GM21528 (cell line): ENCODE data around the gene ARL6IP6.

Source experiments
- ATAC-seq: cut with Tn5 transposase; IDR thresholded peaks from one replicate; pipeline ENCODE4 v1.9.1; 2021; ENCODE audit warnings: mild to moderate bottlenecking, moderate library complexity; ENCODE audit not compliant: unreplicated experiment, low FRiP score

The ARL6IP6 gene

GRCh38 chr2:152718076-152718908, at the start of gene ARL6IP6:
Gene ARL6IP6, plus strand, starts transcription at chr2:152718620. Its CDS starts 5 bp downstream, at chr2:152718625.
- ATAC-seq: peak; percentile 77

DNA sequence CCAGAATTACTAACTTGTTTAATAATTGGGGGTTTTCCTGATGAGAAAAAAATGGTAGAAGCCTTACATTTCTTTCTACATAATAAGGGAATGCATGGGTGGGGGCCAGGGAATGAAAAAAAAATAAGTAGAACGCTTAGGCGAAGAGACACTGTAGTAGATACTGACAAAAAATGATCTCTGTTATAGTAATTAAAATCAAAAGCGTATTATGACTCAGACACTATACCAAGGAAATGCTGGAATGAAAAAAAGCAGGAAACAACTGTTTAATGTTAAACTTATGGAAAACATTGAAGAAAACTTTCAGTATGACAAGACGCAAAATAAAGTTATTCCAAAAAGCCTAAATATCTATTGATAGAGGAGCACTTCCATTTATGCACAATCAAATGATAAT, 44.1 kb upstream of the ARL6IP6 start:
- no peak for ATAC-seq

GRCh38 chr2:152676461-152676860, 42.0 kb upstream of the ARL6IP6 start:
- ATAC-seq: no peak

- ATAC-seq: no peak
Observed at GRCh38 chr2:152678808-152679207, 39.6 kb upstream of the ARL6IP6 start.

- ATAC-seq: no peak
Observed at GRCh38 chr2:152682663-152683062, 35.8 kb upstream of the ARL6IP6 start.

DNA sequence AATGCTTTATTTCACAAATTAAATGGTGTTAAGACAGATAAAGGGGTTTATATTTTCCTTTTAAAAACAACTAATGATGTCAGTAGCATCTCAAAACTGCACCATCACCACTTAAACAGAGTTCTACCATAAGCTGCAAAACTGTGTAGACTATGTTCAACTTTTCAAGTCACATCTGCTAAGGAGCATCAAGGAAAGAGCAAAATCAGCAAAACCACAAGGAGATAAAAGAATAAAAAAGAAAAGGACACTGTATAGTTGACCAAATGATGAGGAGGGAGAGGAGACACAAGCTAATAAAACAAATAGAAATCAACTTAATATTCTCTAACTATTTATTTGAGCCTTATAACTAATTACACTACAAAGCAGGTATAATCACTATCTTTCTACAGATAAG, 35.0 kb upstream of the ARL6IP6 start:
- no peak for ATAC-seq

GRCh38 chr2:152686321-152686720, 32.1 kb upstream of the ARL6IP6 start:
- no peak for ATAC-seq

GRCh38 chr2:152693033-152693432, 25.4 kb upstream of the ARL6IP6 start:
- ATAC-seq: peak; percentile 86

DNA sequence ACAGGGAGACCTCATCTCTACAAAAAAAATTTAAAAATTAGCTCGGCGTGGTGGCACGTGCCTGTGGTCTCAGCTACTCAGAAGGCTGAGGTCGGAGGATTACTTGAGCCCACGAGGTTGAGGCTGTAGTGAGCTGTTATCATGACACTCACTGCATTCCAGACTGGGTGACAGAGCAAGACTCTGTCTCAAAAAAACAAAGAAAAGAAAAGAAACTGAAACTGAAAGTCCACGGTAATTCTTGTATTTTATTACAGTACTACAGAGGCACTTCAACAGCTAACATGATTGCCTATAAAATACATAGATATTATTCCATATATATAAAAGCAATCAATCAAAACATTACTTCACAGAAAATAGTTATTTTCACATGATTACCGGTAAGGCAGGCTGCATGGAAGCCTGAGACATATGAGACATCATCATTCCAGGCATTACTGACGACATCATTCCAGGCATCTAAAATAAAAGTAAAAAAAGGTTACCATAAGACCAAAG, 24.2 kb upstream of the ARL6IP6 start:
- peak; percentile 40 for ATAC-seq

GRCh38 chr2:152695763-152696162, 22.7 kb upstream of the ARL6IP6 start:
- ATAC-seq: no peak

DNA sequence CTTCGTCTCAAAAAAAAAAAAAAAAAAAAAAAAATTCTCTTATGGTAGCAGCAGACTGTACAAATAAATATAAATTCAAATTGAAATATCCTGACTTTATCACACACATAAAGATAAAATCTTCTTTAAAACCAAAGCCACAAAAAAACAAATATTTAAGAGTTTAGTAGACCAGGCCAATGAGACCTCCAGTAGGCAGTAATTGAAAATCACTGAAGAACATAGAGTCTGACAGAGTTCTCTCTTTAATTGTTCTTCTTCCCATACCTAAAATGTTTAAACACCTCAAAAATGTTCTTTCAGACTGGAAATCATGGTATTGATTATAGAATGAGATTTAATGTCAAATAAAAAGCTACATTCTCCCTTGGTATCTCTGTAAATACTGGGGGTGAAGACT, 21.9 kb upstream of the ARL6IP6 start:
- ATAC-seq: no peak

DNA sequence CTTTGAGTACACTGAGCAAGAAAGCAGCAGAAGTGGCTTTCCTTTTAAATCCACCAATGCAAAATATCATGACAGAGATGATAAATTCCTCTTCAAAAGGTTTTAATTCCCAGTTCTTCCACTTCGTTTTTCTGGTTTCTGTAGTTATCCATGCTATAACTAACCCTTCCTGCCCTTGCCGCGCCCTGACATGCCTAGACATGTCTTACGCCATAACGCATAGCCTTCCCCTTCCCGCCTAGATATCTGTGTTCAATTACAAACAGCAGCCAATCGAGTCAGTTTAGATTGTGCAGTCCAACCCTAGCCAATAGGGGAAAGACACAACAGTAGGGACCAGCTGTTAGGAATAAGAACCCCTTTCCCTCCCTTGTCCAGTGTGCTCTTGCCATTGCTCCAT, 17.2 kb upstream of the ARL6IP6 start:
- ATAC-seq: no peak

DNA sequence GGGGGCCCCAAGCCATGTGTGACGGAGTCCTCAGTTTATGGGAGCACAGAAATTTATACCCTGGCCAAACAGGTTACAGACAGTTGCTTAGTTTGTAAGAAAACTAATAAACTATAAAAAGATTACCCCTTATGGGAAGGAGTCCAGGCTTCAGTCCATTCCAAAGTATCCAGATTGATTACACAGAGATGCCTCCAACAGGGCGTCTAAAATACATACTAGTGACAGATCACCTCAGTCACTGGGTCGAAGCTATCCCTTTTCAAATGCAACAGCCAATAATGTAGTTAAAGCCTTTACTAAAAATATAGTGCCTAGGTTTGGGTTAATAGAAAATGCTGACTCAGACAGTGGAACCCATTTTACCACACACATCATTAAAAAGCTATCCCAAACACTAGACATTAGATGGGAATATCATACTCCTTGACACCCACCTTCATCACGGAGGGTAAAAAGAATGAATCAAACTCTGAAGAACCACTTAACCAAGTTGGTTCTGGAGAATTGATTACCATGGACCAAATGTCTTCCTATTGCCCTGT, 11.9 kb upstream of the ARL6IP6 start:
- no peak for ATAC-seq

DNA sequence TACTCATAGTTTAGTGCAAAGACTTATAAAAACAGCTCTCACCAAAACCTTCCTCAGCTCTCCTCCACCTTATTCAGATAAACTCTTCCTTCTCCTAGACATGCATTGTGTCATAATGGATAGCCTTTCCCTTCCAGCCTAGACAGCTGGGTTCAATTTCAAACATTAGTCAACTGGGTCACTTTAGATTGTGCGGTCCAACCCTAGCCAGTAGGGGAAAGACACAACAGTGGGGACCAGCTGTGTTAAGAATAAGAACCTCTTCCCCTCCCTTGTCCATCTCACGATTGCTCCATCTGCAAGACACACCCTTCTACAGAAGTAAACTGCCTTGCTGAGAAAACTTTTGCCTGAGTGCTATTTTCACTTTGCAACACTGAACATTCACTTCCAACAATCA, 9.7 kb upstream of the ARL6IP6 start:
- no peak for ATAC-seq

DNA sequence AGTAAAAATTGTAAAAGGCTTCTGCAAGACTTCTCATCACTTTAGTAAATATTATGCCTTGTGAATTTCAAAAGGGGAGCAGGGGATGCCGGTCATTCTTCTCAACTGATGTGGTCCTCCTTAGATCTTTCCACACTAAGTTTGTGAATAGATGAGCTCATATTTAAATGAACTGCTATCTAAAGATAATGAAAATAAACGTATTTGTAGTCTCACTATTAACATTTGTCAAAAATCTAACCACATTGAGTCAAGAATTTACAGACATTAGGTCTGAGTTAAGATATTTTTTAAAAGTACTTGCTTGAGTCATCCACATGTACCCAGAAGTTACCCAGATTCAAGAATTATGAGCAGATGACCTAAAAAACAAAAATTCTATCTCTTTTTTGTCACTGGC, 7.7 kb upstream of the ARL6IP6 start:
- no peak for ATAC-seq

DNA sequence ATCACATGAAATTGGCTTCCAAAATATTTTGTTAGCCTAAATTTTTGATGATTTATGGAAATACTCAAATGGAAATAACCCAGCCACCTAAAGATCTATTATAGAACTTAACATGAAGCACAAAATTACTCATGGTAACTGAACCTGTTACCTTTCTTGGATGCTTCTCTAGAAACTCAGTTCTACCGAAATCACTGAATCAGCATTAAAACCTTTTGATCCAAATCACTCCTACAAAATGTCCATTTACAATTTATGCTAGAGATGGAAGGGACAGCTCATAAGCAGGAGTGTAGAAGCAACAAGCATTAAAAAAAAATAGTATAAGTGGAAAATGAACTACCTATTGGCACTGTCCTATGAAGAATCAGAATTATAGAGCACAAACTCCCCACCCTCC, 3.3 kb upstream of the ARL6IP6 start:
- no peak for ATAC-seq

- no peak for ATAC-seq
Observed at GRCh38 chr2:152715854-152716428, 2.5 kb upstream of the ARL6IP6 start.

DNA sequence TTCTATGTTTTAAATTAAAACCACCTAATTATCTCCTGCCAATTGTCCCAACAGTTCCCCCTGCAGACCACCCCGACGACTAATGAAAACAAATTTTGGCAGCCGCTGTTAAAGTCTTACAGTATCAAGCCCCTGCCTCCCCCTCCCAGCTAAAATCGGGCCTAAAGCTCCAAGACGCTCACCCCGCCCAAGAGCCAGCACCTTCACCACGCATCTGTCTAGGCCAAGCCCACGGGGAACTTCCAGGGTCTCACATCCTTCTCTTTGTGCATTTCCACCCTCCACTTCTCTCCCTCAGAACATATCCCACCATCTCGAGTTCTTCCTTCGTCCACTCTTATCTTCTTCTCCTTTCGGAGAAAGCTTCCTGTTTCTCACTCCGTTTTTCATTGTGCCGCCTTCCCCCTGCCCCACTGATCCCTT, 1.6 kb upstream of the ARL6IP6 start:
- ATAC-seq: peak; percentile 2

- peak; percentile 72 for ATAC-seq
Observed at GRCh38 chr2:152717228-152718075, 968 bp upstream of the ARL6IP6 start, which contains the start of gene PRPF40A. Gene PRPF40A, minus strand, starts transcription at chr2:152717461. Its CDS starts 22 bp downstream, at chr2:152717439.

- peak; percentile 31 for ATAC-seq
Observed at GRCh38 chr2:152718909-152719645, 657 bp downstream of the ARL6IP6 start.
